Suprapubic skin (tissue), 4 donors: ENCODE data around the gene RNF217.

Source experiments
- POLR2A ChIP-seq, 2 donors: fragments of 450-650 bp; IDR thresholded peaks; one replicate each; pipeline ENCODE4 v1.6.1; 2017; ENCODE audit warnings: antibody characterized with exemption in 2 of 2, mild to moderate bottlenecking in 2 of 2, moderate library complexity in 2 of 2
- POLR2AphosphoS5 ChIP-seq, 3 donors: sonication (generic); formaldehyde crosslinking; IDR thresholded peaks; one replicate each; pipeline ENCODE4 v1.6.1; 2017; ENCODE audit warnings: antibody characterized with exemption in 3 of 3
- TF ChIP-seq, protein P1 (sequence below), 2 donors: fragments of 200-600 bp in 1 of 2; fragments of 450-650 bp in 1 of 2; sonication (generic) in 1 of 2; IDR thresholded peaks; one replicate each; pipeline ENCODE4 v1.5.1; 2016 to 2019; ENCODE audit warnings: antibody characterized with exemption in 2 of 2, mild to moderate bottlenecking in 1 of 2, moderate library complexity in 1 of 2

DNA sequence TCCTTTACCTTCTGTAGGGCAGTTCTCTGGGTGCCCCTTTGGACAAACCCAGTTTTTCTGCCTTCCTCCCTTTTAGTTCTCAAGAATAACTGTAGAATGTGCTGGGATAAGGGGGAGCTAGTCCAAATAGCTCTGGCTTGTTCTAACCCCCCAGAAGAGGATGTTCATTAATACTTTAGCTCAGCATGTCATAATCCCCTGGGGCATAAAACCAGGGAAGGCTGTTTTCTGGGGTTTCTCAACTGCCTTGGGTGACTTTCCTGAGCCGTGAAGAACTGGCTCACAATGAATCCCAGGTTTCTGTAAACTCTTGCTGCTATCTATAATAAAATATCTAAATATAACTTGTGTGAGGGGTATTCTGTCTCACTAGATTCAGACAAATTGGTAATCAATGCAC is 44.5 kb upstream of the RNF217 start:
- TF ChIP-seq, protein P1, sequence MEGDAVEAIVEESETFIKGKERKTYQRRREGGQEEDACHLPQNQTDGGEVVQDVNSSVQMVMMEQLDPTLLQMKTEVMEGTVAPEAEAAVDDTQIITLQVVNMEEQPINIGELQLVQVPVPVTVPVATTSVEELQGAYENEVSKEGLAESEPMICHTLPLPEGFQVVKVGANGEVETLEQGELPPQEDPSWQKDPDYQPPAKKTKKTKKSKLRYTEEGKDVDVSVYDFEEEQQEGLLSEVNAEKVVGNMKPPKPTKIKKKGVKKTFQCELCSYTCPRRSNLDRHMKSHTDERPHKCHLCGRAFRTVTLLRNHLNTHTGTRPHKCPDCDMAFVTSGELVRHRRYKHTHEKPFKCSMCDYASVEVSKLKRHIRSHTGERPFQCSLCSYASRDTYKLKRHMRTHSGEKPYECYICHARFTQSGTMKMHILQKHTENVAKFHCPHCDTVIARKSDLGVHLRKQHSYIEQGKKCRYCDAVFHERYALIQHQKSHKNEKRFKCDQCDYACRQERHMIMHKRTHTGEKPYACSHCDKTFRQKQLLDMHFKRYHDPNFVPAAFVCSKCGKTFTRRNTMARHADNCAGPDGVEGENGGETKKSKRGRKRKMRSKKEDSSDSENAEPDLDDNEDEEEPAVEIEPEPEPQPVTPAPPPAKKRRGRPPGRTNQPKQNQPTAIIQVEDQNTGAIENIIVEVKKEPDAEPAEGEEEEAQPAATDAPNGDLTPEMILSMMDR (IDR thresholded peaks at IDR 0.05) = no peak
- TF ChIP-seq POLR2A (IDR thresholded peaks at IDR 0.05) (no peak), POLR2AphosphoS5 (IDR thresholded peaks at IDR 0.05) (no peak)
